AG08396 (cell line): Measurements from ENCODE around the gene SULT1C4.
"Not testable (repeated sequence)": the region's sequence is repeated elsewhere in the genome, so short reads cannot be mapped to it uniquely, and the experiment has no call there.

Experiments used
- DNase-seq: peaks from one replicate; pipeline ENCODE4 v3.0.0; 2012; ENCODE audit warnings: low spot score, mixed read lengths

SULT1C4 gene

GRCh38 chr2:108413711-108414095 is 35.9 kb downstream of the SULT1C4 start:
- no peak for DNase-seq

GRCh38 chr2:108414256-108414876 is 36.6 kb downstream of the SULT1C4 start:
- no peak for DNase-seq

- no peak for DNase-seq
Measured at GRCh38 chr2:108414945-108415344, 37.2 kb downstream of the SULT1C4 start.

GRCh38 chr2:108417254-108417653 is 39.5 kb downstream of the SULT1C4 start:
- DNase-seq: no peak

- no peak for DNase-seq
Measured at GRCh38 chr2:108418416-108418815, 40.7 kb downstream of the SULT1C4 start.

- DNase-seq: no peak
Measured at GRCh38 chr2:108423067-108423466, 45.3 kb downstream of the SULT1C4 start.

GRCh38 chr2:108423502-108424251 is 45.9 kb downstream of the SULT1C4 start:
- no peak for DNase-seq

- no peak for DNase-seq
Measured at GRCh38 chr2:108428286-108429009, 50.7 kb downstream of the SULT1C4 start.

- DNase-seq: not testable (repeated sequence)
Measured at GRCh38 chr2:108435578-108435977, 57.8 kb downstream of the SULT1C4 start.

GRCh38 chr2:108436976-108437375 is 59.2 kb downstream of the SULT1C4 start:
- DNase-seq: no peak
